Right lobe of liver (tissue), 4 donors: Measurements from ENCODE around the gene CGB3.

ENCODE experiments used
- POLR2A ChIP-seq: fragments of 450-650 bp; IDR thresholded peaks from one replicate; pipeline ENCODE4 v1.6.1; 2017; ENCODE audit warnings: antibody characterized with exemption, mild to moderate bottlenecking
- TF ChIP-seq, protein P1 (sequence below), 4 donors: fragments of 200-600 bp in 3 of 4; fragments of 450-650 bp in 1 of 4; IDR thresholded peaks; one replicate each; pipeline versions ENCODE4 v1.5.1 to v1.8.0; 2016 to 2022; ENCODE audit warnings: antibody characterized with exemption in 4 of 4, mild to moderate bottlenecking in 2 of 4
- donor health status: DM: no; HTN: no; CAD: no.
- donor health status: DM: no; HTN: no; CAD: no.
- donor health status: DM: no; HTN: yes; CAD: no.

DNA sequence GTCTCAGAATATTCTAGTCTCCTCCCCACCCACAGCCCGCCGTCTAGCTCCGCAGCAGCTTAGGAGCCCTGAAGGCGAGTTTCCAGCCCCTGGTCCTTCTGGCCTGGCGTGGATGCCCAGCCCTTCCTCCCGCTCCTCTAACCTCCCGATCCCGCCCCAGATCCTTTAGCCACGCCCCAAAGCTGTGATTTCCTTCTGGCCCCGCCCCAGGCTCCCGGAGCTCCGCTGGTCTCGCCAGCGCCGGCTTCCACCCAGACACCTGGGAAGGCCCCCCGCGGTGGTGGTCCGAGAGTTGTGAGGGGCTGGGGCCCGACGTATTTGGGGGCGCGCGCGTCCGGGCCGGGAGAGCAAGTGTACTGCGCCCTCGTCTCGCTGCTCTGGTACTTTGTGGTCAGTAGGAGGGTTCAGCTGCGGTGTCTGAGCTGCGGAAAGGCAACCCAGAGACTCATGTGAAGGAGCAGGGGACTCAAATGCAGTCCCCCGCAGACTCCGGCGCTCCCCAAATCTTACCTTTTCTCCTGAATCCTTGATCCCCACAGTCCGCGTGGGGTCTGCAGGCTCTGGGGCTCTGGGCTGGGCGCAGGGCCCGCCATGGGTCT, 33.6 kb upstream of the CGB3 start, which contains the start of gene CGB7:
- TF ChIP-seq POLR2A, result no peak
- TF ChIP-seq, protein P1, sequence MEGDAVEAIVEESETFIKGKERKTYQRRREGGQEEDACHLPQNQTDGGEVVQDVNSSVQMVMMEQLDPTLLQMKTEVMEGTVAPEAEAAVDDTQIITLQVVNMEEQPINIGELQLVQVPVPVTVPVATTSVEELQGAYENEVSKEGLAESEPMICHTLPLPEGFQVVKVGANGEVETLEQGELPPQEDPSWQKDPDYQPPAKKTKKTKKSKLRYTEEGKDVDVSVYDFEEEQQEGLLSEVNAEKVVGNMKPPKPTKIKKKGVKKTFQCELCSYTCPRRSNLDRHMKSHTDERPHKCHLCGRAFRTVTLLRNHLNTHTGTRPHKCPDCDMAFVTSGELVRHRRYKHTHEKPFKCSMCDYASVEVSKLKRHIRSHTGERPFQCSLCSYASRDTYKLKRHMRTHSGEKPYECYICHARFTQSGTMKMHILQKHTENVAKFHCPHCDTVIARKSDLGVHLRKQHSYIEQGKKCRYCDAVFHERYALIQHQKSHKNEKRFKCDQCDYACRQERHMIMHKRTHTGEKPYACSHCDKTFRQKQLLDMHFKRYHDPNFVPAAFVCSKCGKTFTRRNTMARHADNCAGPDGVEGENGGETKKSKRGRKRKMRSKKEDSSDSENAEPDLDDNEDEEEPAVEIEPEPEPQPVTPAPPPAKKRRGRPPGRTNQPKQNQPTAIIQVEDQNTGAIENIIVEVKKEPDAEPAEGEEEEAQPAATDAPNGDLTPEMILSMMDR (IDR thresholded peaks at IDR 0.05), result no peak
